Fibroblast of peridontal ligament (primary cell): ENCODE data around the gene ABCC12.
A peak's percentile ranks its signal among the peaks of the same experiment; 100 is the strongest.

Experiments
- DNase-seq: peaks from one replicate; pipeline ENCODE4 v3.0.0-alpha.2; 2010; ENCODE audit errors: extremely low read depth

Gene ABCC12

GRCh38 chr16:48165961-48166578, 10.3 kb upstream of the ABCC12 start:
- peak; percentile 17 for DNase-seq

- DNase-seq, result peak; percentile 75
These were observed 9.3 kb upstream of the ABCC12 start for GRCh38 chr16:48164907-48165715.

- DNase-seq, result no peak
These were observed 7.1 kb upstream of the ABCC12 start for GRCh38 chr16:48162839-48163410.

DNA sequence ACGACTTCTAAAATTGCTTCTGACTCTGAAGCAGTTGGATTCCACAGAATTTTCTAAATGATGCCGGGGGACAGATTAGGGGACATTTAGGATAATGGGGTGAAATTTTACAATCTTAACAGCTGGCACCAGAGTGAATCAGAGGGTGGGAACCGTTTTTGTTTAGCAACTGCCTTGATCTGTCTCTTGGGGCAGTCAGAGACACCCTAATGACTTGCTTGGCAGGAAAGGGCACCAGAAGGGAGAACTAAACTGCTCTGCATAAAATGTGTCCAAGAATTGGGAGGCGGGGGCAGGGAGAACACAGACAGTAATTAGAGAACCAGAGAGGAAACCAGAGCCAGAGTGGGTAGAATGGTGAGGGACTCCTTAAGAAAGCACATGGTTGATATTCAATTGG, 6.1 kb upstream of the ABCC12 start:
- no peak for DNase-seq

DNA sequence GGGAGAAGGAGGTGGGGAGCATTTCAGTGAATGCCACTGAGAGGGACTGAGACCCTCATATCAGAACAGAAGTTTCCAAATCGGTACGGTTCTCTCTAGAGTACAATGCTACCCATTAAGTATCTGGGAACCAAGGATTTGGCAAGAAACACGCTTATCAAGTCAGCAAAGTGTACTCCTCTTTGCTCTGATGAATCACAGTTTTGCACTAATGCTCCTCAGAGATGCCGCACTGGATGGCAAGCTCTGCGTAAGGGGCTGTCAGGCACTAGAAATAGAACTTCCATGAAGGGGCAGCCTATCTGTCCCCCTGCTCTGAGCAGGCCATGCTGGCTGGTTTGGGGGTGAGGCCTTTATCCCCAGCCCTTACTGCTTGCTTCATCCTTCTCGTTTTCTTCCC, 4.8 kb upstream of the ABCC12 start:
- DNase-seq, result no peak

GRCh38 chr16:48158296-48158695, 2.5 kb upstream of the ABCC12 start:
- peak; percentile 18 for DNase-seq

DNA sequence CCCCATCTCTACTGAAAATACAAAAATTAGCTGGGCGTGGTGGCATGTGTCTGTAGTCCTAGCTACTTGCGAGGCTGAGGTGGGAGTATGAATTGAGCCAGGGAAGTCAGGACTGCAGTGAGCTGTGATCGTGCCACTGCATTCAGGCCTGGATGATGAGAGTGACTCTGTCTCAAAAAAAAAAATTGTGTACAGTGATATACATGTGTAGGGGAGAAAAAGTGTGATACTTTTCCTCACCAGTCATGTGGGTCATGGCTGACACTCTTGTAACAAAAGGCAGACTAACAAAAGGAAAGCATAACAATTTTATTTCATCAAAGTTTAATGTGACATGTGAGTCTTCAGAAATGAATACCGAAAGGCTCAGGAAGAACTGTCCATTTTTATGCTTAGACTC, 2.0 kb upstream of the ABCC12 start:
- no peak for DNase-seq

- no peak for DNase-seq
These were observed 1.5 kb upstream of the ABCC12 start for GRCh38 chr16:48157302-48157701.

DNA sequence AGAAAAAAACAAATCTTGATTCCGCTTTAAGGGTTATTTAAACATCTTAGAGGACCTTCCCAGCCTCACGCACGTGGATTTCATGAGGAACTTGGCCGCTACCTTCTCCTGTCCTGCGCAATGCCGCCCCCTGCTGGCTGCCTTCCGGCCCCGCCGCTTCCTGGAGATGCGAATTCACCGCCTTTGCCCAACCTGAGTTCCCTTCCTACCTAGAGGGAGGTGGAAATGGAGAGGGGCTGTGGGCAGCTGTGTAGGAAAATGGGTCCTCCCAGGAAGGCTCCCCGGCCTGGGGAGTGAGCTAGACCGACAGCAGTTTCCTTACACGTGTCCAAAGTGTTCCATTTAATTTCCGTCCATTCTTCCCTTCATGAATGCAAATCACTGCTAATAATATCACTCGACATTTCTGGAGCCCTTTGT, 1.0 kb upstream of the ABCC12 start:
- peak; percentile 83 for DNase-seq

GRCh38 chr16:48153774-48154173, 2.0 kb downstream of the ABCC12 start:
- DNase-seq, result no peak

DNA sequence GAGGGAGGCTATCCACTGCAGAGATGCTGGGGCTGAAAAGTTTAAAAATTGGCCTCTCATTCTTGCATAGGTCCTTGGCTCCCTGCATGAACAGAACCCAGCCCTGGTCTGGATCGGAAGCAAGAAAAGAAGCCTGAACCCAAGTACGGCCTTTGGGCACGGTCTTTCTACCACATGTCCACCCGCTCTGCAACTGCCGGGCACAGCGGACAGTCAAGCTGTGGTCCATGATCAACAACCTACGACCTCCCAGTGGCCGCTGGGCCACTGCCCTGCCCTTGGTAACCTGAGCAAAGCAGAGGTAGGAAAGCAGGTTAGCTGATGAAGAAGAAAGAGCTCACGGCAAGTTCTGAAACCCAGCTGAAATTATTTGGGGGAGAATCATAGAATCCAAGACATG, 3.6 kb downstream of the ABCC12 start:
- no peak for DNase-seq

GRCh38 chr16:48150707-48151106, 5.1 kb downstream of the ABCC12 start:
- DNase-seq, result no peak

- DNase-seq, result no peak
These were observed 9.1 kb downstream of the ABCC12 start for GRCh38 chr16:48146710-48147109.

DNA sequence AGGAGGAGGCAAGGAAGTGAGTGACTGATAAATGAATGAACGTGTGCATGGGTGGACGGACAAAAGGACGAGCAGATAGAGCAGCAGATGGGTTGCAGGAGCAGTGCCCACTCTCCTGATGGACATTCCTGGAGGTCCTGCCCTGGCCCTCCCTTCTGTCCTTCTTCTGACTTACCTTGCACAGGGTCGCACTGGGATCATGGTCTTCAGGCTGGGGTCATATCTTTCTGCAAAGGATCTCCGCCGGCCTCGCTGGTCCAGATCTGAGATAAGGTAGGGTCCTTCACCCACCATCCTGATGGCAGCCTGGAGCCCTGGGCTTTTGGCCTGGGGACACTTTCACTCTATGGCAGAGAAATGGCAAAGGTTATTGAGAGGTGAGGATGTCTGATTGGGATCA, 9.7 kb downstream of the ABCC12 start:
- no peak for DNase-seq

DNA sequence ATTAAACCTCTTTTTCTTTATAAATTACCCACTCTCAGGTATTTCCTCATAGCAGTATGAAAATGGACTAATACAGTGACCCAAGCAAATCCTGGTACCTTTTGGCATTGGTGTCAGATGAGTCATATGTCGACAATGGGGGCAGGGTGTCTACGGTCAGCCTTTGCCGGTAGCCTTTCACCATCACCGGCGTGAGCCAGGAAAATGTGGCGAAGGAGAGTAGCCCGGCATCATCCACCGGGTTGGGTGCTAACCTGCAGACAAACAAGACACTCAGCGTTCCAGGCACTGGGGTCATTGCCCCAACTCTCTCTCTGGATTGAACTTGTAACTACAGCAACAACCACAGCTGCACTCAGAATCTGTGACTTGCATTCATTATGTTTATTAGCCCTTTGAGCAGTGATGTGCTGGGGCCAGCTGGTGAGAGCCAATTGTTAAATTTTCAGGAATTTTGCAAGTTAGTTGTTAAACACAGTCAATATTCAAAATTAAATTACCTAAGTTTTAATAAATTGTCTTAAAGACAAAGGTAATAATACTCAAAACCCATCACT, 11.9 kb downstream of the ABCC12 start:
- no peak for DNase-seq

- no peak for DNase-seq
These were observed 15.0 kb downstream of the ABCC12 start for GRCh38 chr16:48140821-48141220.

- no peak for DNase-seq
These were observed 16.3 kb downstream of the ABCC12 start for GRCh38 chr16:48139517-48139916.

DNA sequence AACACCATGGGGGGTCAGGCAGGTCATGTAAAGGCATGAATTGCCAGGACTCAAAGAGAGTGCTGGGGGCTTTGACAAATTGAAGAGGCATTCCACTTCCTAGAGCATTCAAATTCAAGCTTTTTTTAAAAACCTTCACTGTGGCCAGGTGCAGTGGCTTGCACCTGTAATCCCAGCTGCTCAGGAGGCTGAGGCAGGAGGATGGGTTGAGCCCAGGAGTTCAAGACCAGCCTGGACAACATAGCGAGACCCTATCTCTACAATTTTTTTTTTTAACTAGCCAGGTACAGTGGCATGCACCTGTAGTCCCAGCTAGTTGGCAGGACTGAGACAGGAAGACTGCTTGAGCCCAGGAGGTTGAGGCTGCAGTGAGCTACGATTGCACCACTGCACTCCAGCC, 17.2 kb downstream of the ABCC12 start:
- no peak for DNase-seq

GRCh38 chr16:48137822-48138221, 18.0 kb downstream of the ABCC12 start:
- no peak for DNase-seq

- DNase-seq, result no peak
These were observed 19.0 kb downstream of the ABCC12 start for GRCh38 chr16:48136547-48137360.

- DNase-seq, result no peak
These were observed 22.2 kb downstream of the ABCC12 start for GRCh38 chr16:48133455-48134211.
